ENCODE measurements around the gene SLITRK1.

SLITRK1 gene

GRCh38 chr13:83865161-83866137, 16.8 kb downstream of the SLITRK1 start:
- DNase-seq = no peak

- no peak for DNase-seq
Observed at GRCh38 chr13:83853771-83854170, 28.5 kb downstream of the SLITRK1 start.

DNA sequence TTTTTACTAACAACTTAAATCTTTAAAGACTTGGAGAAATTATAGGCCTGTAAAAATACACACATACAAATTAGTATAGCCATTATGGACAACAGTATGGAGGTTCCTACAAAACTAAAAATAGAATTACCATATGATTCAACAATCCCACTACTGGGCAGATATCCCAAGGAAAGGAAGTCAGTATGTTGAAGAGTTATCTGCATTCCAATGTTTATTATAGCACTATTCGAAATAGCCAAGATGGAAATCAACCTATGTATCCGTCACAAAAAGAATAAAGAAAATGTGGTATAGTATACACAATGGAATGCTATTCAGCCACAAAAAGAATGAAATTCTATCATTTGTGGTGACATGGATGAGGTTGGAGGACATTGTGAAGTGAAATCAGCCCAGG, 37.2 kb downstream of the SLITRK1 start:
- DNase-seq = no peak

DNA sequence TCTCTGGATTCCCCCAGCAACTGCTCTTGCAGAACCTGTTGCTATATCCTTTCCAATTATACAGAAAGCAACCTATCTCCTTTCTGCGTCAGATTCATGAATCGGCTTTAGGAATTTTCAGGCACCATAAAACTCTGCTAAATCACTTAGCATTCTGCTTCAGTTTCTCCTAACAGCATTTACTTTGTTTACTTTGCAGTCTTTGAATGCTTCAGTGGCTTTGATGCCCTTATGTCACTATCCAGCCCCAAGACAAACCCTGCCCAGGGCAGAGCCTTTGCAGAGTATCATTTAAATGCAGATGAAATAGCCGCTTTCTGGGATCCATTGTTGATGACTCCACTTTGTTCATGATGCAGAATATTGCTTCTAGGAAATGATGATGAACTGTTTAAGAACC, 43.1 kb downstream of the SLITRK1 start:
- DNase-seq = no peak

GRCh38 chr13:83831796-83832195, 50.5 kb downstream of the SLITRK1 start:
- DNase-seq = no peak

- DNase-seq = no peak
Observed at GRCh38 chr13:83829810-83830209, 52.5 kb downstream of the SLITRK1 start.

- DNase-seq = no peak
Observed at GRCh38 chr13:83827338-83827737, 54.9 kb downstream of the SLITRK1 start.

All from CD4-positive, alpha-beta T cell treated with Interleukin-21 for 1 hour (primary cell).